Cardiac muscle cell (in vitro differentiated cells and primary cell): ENCODE data around the gene CDK18. TPM values are rescaled to one million over a fixed set of nuclear protein-coding genes. Genes with fewer than 3 reads are reported as not detected.

Experiments
- DNase-seq, 2 donors: peaks; one replicate each; pipeline versions ENCODE4 v3.0.0 to v3.0.0-alpha.2; 2010 to 2017; ENCODE audit warnings: low read depth in 1 of 2, low spot score in 1 of 2
- H3K27ac ChIP-seq: fragments of 200-600 bp; sonication (generic); 2 replicates; pipeline ENCODE4 v1.5.1; 2016
- H3K27me3 ChIP-seq: fragments of 200-600 bp; sonication (generic); 2 replicates; pipeline ENCODE4 v1.6.0; 2016; ENCODE audit warnings: control low read depth
- H3K36me3 ChIP-seq: fragments of 200-600 bp; sonication (generic); 2 replicates; pipeline ENCODE4 v1.5.1; 2016; ENCODE audit warnings: control low read depth
- H3K4me1 ChIP-seq: fragments of 200-600 bp; sonication (generic); 2 replicates; pipeline ENCODE4 v1.8.1; 2017; ENCODE audit warnings: low read depth, mild to moderate bottlenecking, mixed run types
- H3K4me3 ChIP-seq: fragments of 200-600 bp; sonication (generic); 2 replicates; pipeline ENCODE4 v1.5.1; 2016; ENCODE audit warnings: mild to moderate bottlenecking
- H3K9me3 ChIP-seq: fragments of 200-600 bp; sonication (generic); 2 replicates; pipeline ENCODE4 v1.5.1; 2017; ENCODE audit warnings: low read depth, mild to moderate bottlenecking, control low read depth
- CTCF ChIP-seq: IDR thresholded peaks from 2 replicates; pipeline ENCODE4 v1.5.1; 2012; ENCODE audit warnings: low read depth, mild to moderate bottlenecking, low read length
- polyA plus RNA-seq: library from polyadenylated mRNA; unstranded; fragments of >200 nt; fragmentation: Nextera tagmentation; extraction: Ambion mirVana; gene quantifications from 2 replicates; pipeline ENCODE4 v1.2.1, GENCODE V29; 2016
- total RNA-seq: library from RNA; depleted of rRNA; stranded (reverse); fragments of >200 nt; gene quantifications from 2 replicates; pipeline ENCODE4 v1.2.3, GENCODE V29; 2016

The CDK18 gene
- total and polyA plus RNA-seq, 2 experiments from 2014 or later, result 29.8 to 42.0 TPM

- Histone ChIP-seq H3K9me3 (no peaks in the 10 kb centered on the region), H3K36me3 (no peaks in the 10 kb centered on the region), H3K4me3 (no peak overlapping the region), H3K27me3 (peaks cover 84% of the 10 kb centered on the region), H3K27ac (no peak overlapping the region), H3K4me1 (peaks cover under 1% of the 10 kb centered on the region)
- TF ChIP-seq CTCF, result no peak
- no peak for DNase-seq
Measured at GRCh38 chr1:205570796-205571537, 66.5 kb downstream of the CDK18 start.

- H3K4me1 ChIP-seq, result no peaks in the 10 kb centered on the region
- peaks cover 84% of the 10 kb centered on the region for H3K27me3 ChIP-seq
- no peak overlapping the region for H3K27ac ChIP-seq
- TF ChIP-seq CTCF, result no peak
- H3K9me3 ChIP-seq, result no peaks in the 10 kb centered on the region
- H3K36me3 ChIP-seq, result no peaks in the 10 kb centered on the region
- no peak overlapping the region for H3K4me3 ChIP-seq
- DNase-seq, result no peak
Measured at GRCh38 chr1:205571747-205572146, 67.3 kb downstream of the CDK18 start.

- H3K4me3 ChIP-seq, result no peak overlapping the region
- no peak overlapping the region for H3K27ac ChIP-seq
- DNase-seq, result no peak
- no peaks in the 10 kb centered on the region for H3K9me3 ChIP-seq
- no peaks in the 10 kb centered on the region for H3K4me1 ChIP-seq
- H3K27me3 ChIP-seq, result peaks cover 83% of the 10 kb centered on the region
- no peaks in the 10 kb centered on the region for H3K36me3 ChIP-seq
- TF ChIP-seq CTCF, result no peak
Measured at GRCh38 chr1:205572421-205572820, 68.0 kb downstream of the CDK18 start.

- Histone ChIP-seq H3K27ac (no peak overlapping the region), H3K4me1 (no peaks in the 10 kb centered on the region), H3K27me3 (peaks cover 63% of the 10 kb centered on the region), H3K36me3 (no peaks in the 10 kb centered on the region), H3K9me3 (no peaks in the 10 kb centered on the region), H3K4me3 (no peak overlapping the region)
- DNase-seq, result no peak
- no peak for TF ChIP-seq CTCF
Measured at GRCh38 chr1:205575294-205575885, 70.9 kb downstream of the CDK18 start.

GRCh38 chr1:205576011-205576410 is 71.5 kb downstream of the CDK18 start:
- H3K36me3 ChIP-seq, result no peaks in the 10 kb centered on the region
- TF ChIP-seq CTCF, result no peak
- peaks cover 57% of the 10 kb centered on the region for H3K27me3 ChIP-seq
- no peak overlapping the region for H3K4me3 ChIP-seq
- no peaks in the 10 kb centered on the region for H3K4me1 ChIP-seq
- no peak for DNase-seq
- no peak overlapping the region for H3K27ac ChIP-seq
- no peaks in the 10 kb centered on the region for H3K9me3 ChIP-seq
